H9 (cell line): ENCODE data around the gene GLS. TPM values are rescaled to one million over a fixed set of nuclear protein-coding genes. Genes with fewer than 3 reads are reported as not detected.

Source experiments
- DNase-seq: peaks from one replicate; pipeline ENCODE4 v3.0.0-alpha.2; 2017
- H2AFZ ChIP-seq: one replicate; pipeline ENCODE4 v1.6.1; 2013; ENCODE audit warnings: mild to moderate bottlenecking, low read length, control low read depth, moderate library complexity
- H2AK5ac ChIP-seq: 2 replicates; pipeline ENCODE4 v1.6.1; 2013; ENCODE audit warnings: low read length, control low read depth, mixed read lengths; ENCODE audit not compliant: insufficient read length
- H2BK120ac ChIP-seq: one replicate; pipeline ENCODE4 v1.6.1; 2013; ENCODE audit warnings: low read depth, mild to moderate bottlenecking, low read length, control low read depth, inconsistent platforms; ENCODE audit not compliant: poor library complexity, severe bottlenecking
- H2BK12ac ChIP-seq: 2 replicates; pipeline ENCODE4 v1.6.1; 2013; ENCODE audit warnings: low read length, control low read depth, mixed read lengths, low read depth; ENCODE audit not compliant: insufficient read length
- H2BK15ac ChIP-seq: 2 replicates; pipeline ENCODE4 v1.6.1; 2013; ENCODE audit warnings: low read depth, low read length, control low read depth
- H2BK20ac ChIP-seq: one replicate; pipeline ENCODE4 v1.6.1; 2013; ENCODE audit warnings: low read depth, mild to moderate bottlenecking, low read length, control low read depth, inconsistent platforms; ENCODE audit not compliant: poor library complexity, severe bottlenecking
- H2BK5ac ChIP-seq: 2 replicates; pipeline ENCODE4 v1.6.1; 2013; ENCODE audit warnings: low read length, control low read depth, mixed read lengths; ENCODE audit not compliant: insufficient read length
- H3K14ac ChIP-seq: 2 replicates; pipeline ENCODE4 v1.6.1; 2013; ENCODE audit warnings: low read length, control low read depth; ENCODE audit not compliant: insufficient read depth
- H3K18ac ChIP-seq: 2 replicates; pipeline ENCODE4 v1.6.1; 2013; ENCODE audit warnings: low read depth, mild to moderate bottlenecking, mixed read lengths, low read length, control low read depth; ENCODE audit not compliant: insufficient read length
- H3K23ac ChIP-seq: 2 replicates; pipeline ENCODE4 v1.6.1; 2013; ENCODE audit warnings: low read length, control low read depth, mixed read lengths, low read depth; ENCODE audit not compliant: insufficient read length
- H3K23me2 ChIP-seq: 2 replicates; pipeline ENCODE4 v1.6.1; 2013; ENCODE audit warnings: low read depth, mild to moderate bottlenecking, mixed read lengths, low read length, control low read depth; ENCODE audit not compliant: insufficient read length, poor library complexity, severe bottlenecking
- H3K27ac ChIP-seq: 2 replicates; pipeline ENCODE4 v1.5.1; 2013; ENCODE audit warnings: low read length, control low read depth, mixed read lengths, low read depth; ENCODE audit not compliant: insufficient read length
- H3K27me3 ChIP-seq: 2 replicates; pipeline ENCODE4 v1.6.1; 2013; ENCODE audit warnings: low read length, control low read depth, inconsistent platforms; ENCODE audit not compliant: insufficient read depth
- H3K4ac ChIP-seq: 2 replicates; pipeline ENCODE4 v1.6.1; 2013; ENCODE audit warnings: low read depth, mild to moderate bottlenecking, control low read depth, inconsistent platforms, low read length, moderate library complexity
- H3K4me1 ChIP-seq: 2 replicates; pipeline ENCODE4 v1.6.1; 2013; ENCODE audit warnings: low read length, control low read depth, inconsistent platforms; ENCODE audit not compliant: insufficient read depth
- H3K4me2 ChIP-seq: 2 replicates; pipeline ENCODE4 v1.6.1; 2013; ENCODE audit warnings: low read length, control low read depth, mixed read lengths; ENCODE audit not compliant: insufficient read length, insufficient read depth
- H3K56ac ChIP-seq: 2 replicates; pipeline ENCODE4 v1.6.1; 2013; ENCODE audit warnings: low read depth, mild to moderate bottlenecking, mixed read lengths, low read length, control low read depth; ENCODE audit not compliant: insufficient read length
- H3K79me1 ChIP-seq: 2 replicates; pipeline ENCODE4 v1.6.1; 2013; ENCODE audit warnings: low read depth, mild to moderate bottlenecking, moderate library complexity, low read length, control low read depth, inconsistent platforms; ENCODE audit not compliant: insufficient read depth, poor library complexity, severe bottlenecking
- H3K79me2 ChIP-seq: 2 replicates; pipeline ENCODE4 v1.6.1; 2013; ENCODE audit warnings: low read length, control low read depth, inconsistent platforms; ENCODE audit not compliant: insufficient read depth
- H3K9ac ChIP-seq: 2 replicates; pipeline ENCODE4 v1.6.1; 2013; ENCODE audit warnings: low read length, control low read depth, mixed read lengths; ENCODE audit not compliant: insufficient read length; ENCODE audit errors: extremely low read depth
- H3K9me3 ChIP-seq: one replicate; pipeline ENCODE4 v1.6.1; 2013; ENCODE audit warnings: low read depth, low read length, inconsistent platforms; ENCODE audit not compliant: control insufficient read depth
- H3T11ph ChIP-seq: one replicate; pipeline ENCODE4 v1.6.1; 2013; ENCODE audit warnings: mild to moderate bottlenecking, low read length, control low read depth, inconsistent platforms
- H4K20me1 ChIP-seq: one replicate; pipeline ENCODE4 v1.6.1; 2013; ENCODE audit not compliant: control insufficient read depth, insufficient read length, insufficient read depth
- H4K5ac ChIP-seq: 2 replicates; pipeline ENCODE4 v1.6.1; 2013; ENCODE audit warnings: low read depth, mild to moderate bottlenecking, mixed read lengths, low read length, control low read depth; ENCODE audit not compliant: insufficient read length
- H4K8ac ChIP-seq: replicated peaks from 2 replicates; pipeline ENCODE4 v1.6.1; 2013; ENCODE audit warnings: low read length, control low read depth, mixed read lengths, low read depth; ENCODE audit not compliant: insufficient read length
- H4K91ac ChIP-seq: 2 replicates; pipeline ENCODE4 v1.6.1; 2013; ENCODE audit warnings: low read depth, mild to moderate bottlenecking, moderate library complexity, mixed read lengths, low read length, control low read depth; ENCODE audit not compliant: insufficient read length
- H3K27ac Mint-ChIP-seq, 3 experiments: 2 replicates in 2 of 3; 3 replicates in 1 of 3; pipeline ENCODE4 v1.8.0; 2020 to 2021; ENCODE audit warnings: mixed read lengths in 3 of 3, mild to moderate bottlenecking in 1 of 3, moderate library complexity in 1 of 3
- H3K27me3 Mint-ChIP-seq: 2 replicates; pipeline ENCODE4 v1.8.0; 2021; ENCODE audit warnings: low read depth, mild to moderate bottlenecking, moderate library complexity, mixed read lengths
- H3K36me3 Mint-ChIP-seq, 3 experiments: 2 replicates in 2 of 3; 3 replicates in 1 of 3; pipeline ENCODE4 v1.8.0; 2020 to 2021; ENCODE audit warnings: low read depth in 3 of 3, mixed read lengths in 3 of 3; ENCODE audit not compliant: insufficient read depth in 1 of 3
- H3K4me1 Mint-ChIP-seq, 2 experiments: 2 replicates each; pipeline ENCODE4 v1.8.0; 2020; ENCODE audit warnings: mixed read lengths in 2 of 2
- H3K4me3 Mint-ChIP-seq, 2 experiments: 2 replicates in 1 of 2; 3 replicates in 1 of 2; pipeline ENCODE4 v1.8.0; 2020 to 2021; ENCODE audit warnings: mild to moderate bottlenecking in 2 of 2, mixed read lengths in 2 of 2, moderate library complexity in 1 of 2
- H3K9me3 Mint-ChIP-seq, 2 experiments: 2 replicates in 1 of 2; 3 replicates in 1 of 2; pipeline ENCODE4 v1.8.0; 2020; ENCODE audit warnings: mild to moderate bottlenecking in 2 of 2, mixed read lengths in 2 of 2, moderate library complexity in 1 of 2
- CTCF ChIP-seq: fragments of 200-600 bp; sonication (generic); conservative IDR thresholded peaks from 3 replicates; pipeline ENCODE4 v1.8.0; 2021; ENCODE audit warnings: antibody characterized with exemption, mild to moderate bottlenecking
- WGBS: extraction: QIAGEN DNeasy Blood & Tissue Kit; methylation state at CpG from one replicate; pipeline ENCODE4 v1.1.7; 2013; ENCODE audit warnings: missing lambda C conversion rate, low lambda C conversion rate, mixed read lengths; ENCODE audit not compliant: insufficient read length; ENCODE audit errors: extremely low coverage; 5-methylcytosine and 5-hydroxymethylcytosine counted together
- total RNA-seq: library from RNA; stranded (reverse); gene quantifications from 2 replicates; pipeline ENCODE4 v1.2.1, GENCODE V29; 2021

GLS gene
- total RNA-seq, 1 experiment from 2014 or later, result 69.3 TPM

DNA sequence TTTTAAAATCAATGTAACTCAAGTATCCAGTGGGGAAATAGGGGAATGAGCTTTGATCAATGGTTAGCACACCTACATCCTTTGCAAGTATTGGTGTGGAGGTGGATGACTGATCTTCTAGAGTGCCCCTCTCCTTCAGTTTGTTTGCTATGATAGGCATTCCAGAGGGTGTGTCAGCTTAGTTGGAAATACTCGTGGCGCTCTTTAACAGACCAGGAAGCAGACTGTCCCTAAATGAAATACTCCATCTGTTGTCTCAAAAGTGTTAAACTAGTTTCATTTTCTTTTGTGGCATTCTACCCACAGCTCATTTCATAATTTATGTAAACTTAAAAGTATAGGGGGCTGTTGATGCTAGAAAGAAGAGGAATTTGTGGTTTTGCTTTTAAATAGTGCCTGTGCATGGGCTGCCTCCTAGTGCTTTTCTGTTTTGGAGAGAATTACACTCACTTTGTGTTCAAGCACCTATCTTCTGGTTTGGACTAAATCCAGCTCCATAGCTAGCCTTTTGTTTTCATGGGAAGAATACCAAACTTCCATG is 67.2 kb downstream of the GLS start:
- H3K27me3 ChIP-seq, result no peaks in the 10 kb centered on the region
- H2AFZ ChIP-seq, result no peak overlapping the region
- H4K8ac ChIP-seq, result no peak overlapping the region
- H2AK5ac ChIP-seq, result no peak overlapping the region
- Mint-ChIP-seq H3K36me3 (no peaks in the 10 kb centered on the region; a peak in 1 of 7 replicates), H3K4me1 (peaks cover 8 to 9% of the 10 kb centered on the region in 2 experiments), H3K27ac (no peak overlapping the region; a peak in 1 of 7 replicates), H3K4me3 (no peak overlapping the region), H3K9me3 (no peaks in the 10 kb centered on the region), H3K27me3 (no peaks in the 10 kb centered on the region)
- H4K5ac ChIP-seq, result no peak overlapping the region
- DNase-seq, result no peak
- H3K14ac ChIP-seq, result no peak overlapping the region
- H3K4ac ChIP-seq, result no peak overlapping the region
- H2BK120ac ChIP-seq, result no peak overlapping the region
- H2BK15ac ChIP-seq, result no peak overlapping the region
- no CpG with 5 or more reads among the region's 2 CpGs for WGBS
- H4K91ac ChIP-seq, result no peak overlapping the region
- H3K27ac ChIP-seq, result no peak overlapping the region
- no peaks in the 10 kb centered on the region for H3K79me1 ChIP-seq
- H2BK12ac ChIP-seq, result no peak overlapping the region
- no peak overlapping the region for H3K56ac ChIP-seq
- H4K20me1 ChIP-seq, result no peaks in the 10 kb centered on the region
- no peak overlapping the region for H2BK5ac ChIP-seq
- H3K9ac ChIP-seq, result no peak overlapping the region
- H3K4me2 ChIP-seq, result no peak overlapping the region
- no peaks in the 10 kb centered on the region for H3K23me2 ChIP-seq
- H3K4me1 ChIP-seq, result no peaks in the 10 kb centered on the region; the same call in 1 of the 2 replicates
- H2BK20ac ChIP-seq, result no peak overlapping the region
- no peaks in the 10 kb centered on the region for H3K9me3 ChIP-seq
- no peak overlapping the region for H3K18ac ChIP-seq
- H3T11ph ChIP-seq, result no peak overlapping the region
- no peak overlapping the region for H3K23ac ChIP-seq
- no peak for TF ChIP-seq CTCF
- no peaks in the 10 kb centered on the region for H3K79me2 ChIP-seq
